Loucy (cell line): ENCODE data around the gene LAIR1.

Source experiments
- CTCF ChIP-seq: fragments of 200-600 bp; sonication (generic); conservative IDR thresholded peaks from 2 replicates; pipeline ENCODE4 v1.5.1; 2014; ENCODE audit warnings: mild to moderate bottlenecking, antibody characterized with exemption, low read length
- EZH2phosphoT487 ChIP-seq: fragments of 200-600 bp; IDR thresholded peaks from 2 replicates; pipeline ENCODE4 v1.6.1; 2018; ENCODE audit warnings: antibody characterized with exemption, mild to moderate bottlenecking, moderate library complexity, borderline replicate concordance

GRCh38 chr19:54357381-54357780 is 7.3 kb downstream of the LAIR1 start:
- TF ChIP-seq CTCF, result no peak
- no peak for TF ChIP-seq EZH2phosphoT487
